ENCODE data around the gene ZC3H7A. TPM values are rescaled to one million over a fixed set of nuclear protein-coding genes. Genes with fewer than 3 reads are reported as not detected.

ZC3H7A gene
- total and polyA plus RNA-seq, 7 experiments from 2014 or later: 40.1 to 102 (median 87.1) TPM

DNA sequence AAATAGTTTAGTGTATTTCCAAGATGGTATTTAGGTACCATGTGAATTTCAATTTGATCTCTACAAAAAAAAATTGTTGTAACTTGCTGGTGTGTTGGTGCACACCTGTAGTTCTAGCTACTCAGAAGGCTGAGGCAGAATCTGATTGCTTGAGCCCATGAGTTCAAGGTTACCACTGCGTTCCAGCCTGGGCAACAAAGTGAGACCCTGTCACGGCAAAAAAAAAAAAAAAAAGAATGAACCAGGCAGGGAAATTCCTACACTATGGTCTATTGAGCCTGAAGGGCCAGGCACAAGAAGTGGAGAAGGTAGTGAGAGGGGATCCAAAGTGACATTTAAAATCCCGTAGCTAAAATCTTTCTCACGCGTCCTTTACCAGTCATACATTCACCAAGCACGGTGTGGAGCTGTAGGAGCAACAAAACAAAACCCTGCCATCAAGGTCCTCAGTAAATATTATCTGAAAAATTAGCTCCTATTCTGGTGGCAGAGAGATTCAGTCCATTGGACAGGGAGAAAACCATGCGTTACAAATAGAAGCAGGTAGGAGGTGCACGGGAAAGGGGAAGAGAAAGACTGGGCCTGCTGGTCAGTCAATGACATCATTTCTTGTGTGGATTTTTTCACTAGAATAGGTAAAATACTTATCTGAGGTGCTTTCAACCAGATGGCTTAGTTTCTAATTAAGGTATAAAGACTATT, 81.7 kb downstream of the ZC3H7A start:
- H3K9me3 ChIP-seq (ENCODE audit: control insufficient read depth in 2 of 3, low read length in 3 of 3): no peaks in the 10 kb centered on the region
- no peaks in the 10 kb centered on the region for H3K27me3 ChIP-seq (ENCODE audit: control insufficient read depth in 2 of 2, insufficient read depth in 2 of 2, low read length in 2 of 2)
- H3K27ac Mint-ChIP-seq: peak overlapping the region in 5 of 9 donors; percentile 6 to 79 (median 48)
- H3K27me3 Mint-ChIP-seq: no peaks in the 10 kb centered on the region
- peaks cover 0 to 3% of the 10 kb centered on the region in 2 donors for H3K4me1 ChIP-seq (ENCODE audit: control insufficient read depth in 2 of 2, insufficient read depth in 2 of 2, low read length in 2 of 2)
- ATAC-seq: no peak
- no peaks in the 10 kb centered on the region for H3K9me3 Mint-ChIP-seq
- no peak for DNase-seq
- peaks cover 0 to 45% (median 4%) of the 10 kb centered on the region in 3 experiments for H3K36me3 ChIP-seq (ENCODE audit: control insufficient read depth in 2 of 3, insufficient read depth in 3 of 3, low read length in 3 of 3)
- H3K4me3 Mint-ChIP-seq: no peak overlapping the region
- H3K27ac ChIP-seq (ENCODE audit: low read depth, low read length): no peak overlapping the region
- peaks cover 4 to 38% (median 22%) of the 10 kb centered on the region in 7 donors for H3K4me1 Mint-ChIP-seq
- H3K4me3 ChIP-seq (ENCODE audit: low read length): no peak overlapping the region
- H3K36me3 Mint-ChIP-seq: peaks cover 7 to 28% (median 17%) of the 10 kb centered on the region in 5 donors
- ChIA-PET POLR2A (interaction anchor here (0.6 to 1.2 kb wide), 3 partner anchors 27 to 183 kb away, joined by 3 to 5 read pairs (median 4); partner anchors contain the start of gene TXNDC11), CTCF (interaction anchor here (0.9 to 5.5 kb wide), 12 partner anchors 9 to 751 kb away, joined by 3 to 53 read pairs (median 6); partner anchors contain the start of gene TXNDC11)
- intact Hi-C loops (cut with micrococcal nuclease): loop anchor here (2.0 to 10.0 kb wide), 3 partner anchors 71 to 761 kb away; no protein-coding TSS in a partner anchor

DNA sequence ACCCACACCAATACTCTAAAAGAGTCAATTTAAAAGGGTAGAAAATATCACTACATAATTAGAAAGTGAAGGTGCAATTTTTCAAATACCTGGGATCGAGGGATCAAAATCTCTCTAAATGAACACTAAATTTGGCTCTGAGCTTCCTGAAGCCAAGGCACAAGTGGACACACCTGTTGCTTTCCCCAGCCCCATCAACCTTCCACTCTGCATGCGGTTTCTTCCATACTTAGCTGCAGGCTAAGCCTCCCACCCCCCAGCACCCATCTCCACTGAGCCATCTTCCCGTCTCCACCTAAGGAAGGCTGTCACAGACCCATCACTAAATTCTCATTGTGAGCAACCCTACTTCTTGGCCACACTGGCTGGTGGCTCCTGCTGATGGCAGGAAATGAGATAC, 84.9 kb downstream of the ZC3H7A start:
- intact Hi-C loops (cut with micrococcal nuclease): loop anchor here in 1 of 2 donors (5.0 to 10.0 kb wide), 2 partner anchors 67 to 760 kb away; no protein-coding TSS in a partner anchor
- Histone ChIP-seq H3K4me3 (ENCODE audit: low read length) (no peak overlapping the region), H3K4me1 (ENCODE audit: control insufficient read depth in 2 of 2, insufficient read depth in 2 of 2, low read length in 2 of 2) (peaks cover 0 to 3% of the 10 kb centered on the region in 2 donors), H3K27ac (ENCODE audit: low read depth, low read length) (no peak overlapping the region), H3K27me3 (ENCODE audit: control insufficient read depth in 2 of 2, insufficient read depth in 2 of 2, low read length in 2 of 2) (no peaks in the 10 kb centered on the region), H3K9me3 (ENCODE audit: control insufficient read depth in 2 of 3, low read length in 3 of 3) (no peaks in the 10 kb centered on the region), H3K36me3 (ENCODE audit: control insufficient read depth in 2 of 3, insufficient read depth in 3 of 3, low read length in 3 of 3) (peaks cover 0 to 40% (median 4%) of the 10 kb centered on the region in 3 experiments)
- Mint-ChIP-seq H3K36me3 (peaks cover 3 to 38% (median 19%) of the 10 kb centered on the region in 5 donors), H3K9me3 (no peaks in the 10 kb centered on the region), H3K4me3 (no peak overlapping the region), H3K27ac (peak overlapping the region in 3 of 9 donors; percentile 51 to 61 (median 56)), H3K27me3 (no peaks in the 10 kb centered on the region), H3K4me1 (peaks cover 0 to 18% (median 13%) of the 10 kb centered on the region in 7 donors)
- DNase-seq (no peak), ATAC-seq (no peak)
- ChIA-PET POLR2A (interaction anchor here (0.6 to 1.5 kb wide), 5 partner anchors 12 to 323 kb away, joined by 3 to 5 read pairs (median 3); no protein-coding TSS in a partner anchor), CTCF (interaction anchor here (1.1 to 5.5 kb wide), 5 partner anchors 69 to 747 kb away, joined by 3 to 53 read pairs (median 4); no protein-coding TSS in a partner anchor)

DNA sequence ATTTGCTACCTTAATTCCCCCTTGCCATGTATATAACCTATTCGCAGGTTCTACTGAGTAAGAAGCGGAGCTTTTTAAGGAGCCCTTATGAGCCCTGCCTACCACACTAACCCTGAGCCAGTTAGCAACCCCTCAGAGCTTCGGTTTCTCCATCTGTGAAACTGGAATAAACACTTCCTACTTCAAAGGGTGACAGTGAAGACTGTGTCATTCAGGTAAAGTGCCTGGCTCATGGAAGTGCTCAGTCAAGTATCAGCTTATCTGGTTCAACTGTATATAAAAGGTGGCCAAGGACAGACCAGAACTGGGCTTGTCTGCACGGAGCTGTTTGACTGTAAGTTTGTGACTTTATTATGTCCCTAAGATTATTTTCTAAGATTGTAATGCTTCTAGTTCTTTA, 85.4 kb downstream of the ZC3H7A start:
- no peak overlapping the region for H3K4me3 Mint-ChIP-seq

DNA sequence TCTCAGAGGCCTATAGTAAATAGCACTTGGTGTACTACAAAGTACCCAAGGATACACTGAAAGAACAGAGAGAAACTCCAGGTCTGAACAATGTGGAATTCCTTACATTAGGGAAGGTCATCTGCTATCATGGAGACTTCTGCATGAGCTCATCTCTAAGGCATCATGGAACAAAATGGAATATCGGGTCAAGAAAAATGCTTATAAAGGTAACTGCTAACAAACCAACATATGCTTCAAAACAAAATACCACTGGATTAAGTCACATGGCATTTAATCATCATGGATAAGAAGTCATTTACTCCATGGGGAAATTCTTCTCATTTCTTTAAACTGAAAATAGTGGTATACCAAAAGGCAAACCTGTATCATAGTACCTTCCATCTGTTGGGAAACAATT, 88.6 kb downstream of the ZC3H7A start:
- peaks cover 3 to 27% (median 15%) of the 10 kb centered on the region in 7 donors for H3K4me1 Mint-ChIP-seq
- ChIA-PET CTCF (interaction anchor here (0.6 to 1.7 kb wide), 4 partner anchors 39 to 312 kb away, joined by 3 to 7 read pairs (median 4); no protein-coding TSS in a partner anchor), POLR2A (interaction anchor here (0.6 to 0.9 kb wide), 2 partner anchors 34 to 90 kb away, joined by 3 read pairs; partner anchors contain the start of gene TXNDC11)
- Histone ChIP-seq H3K27me3 (ENCODE audit: control insufficient read depth in 2 of 2, insufficient read depth in 2 of 2, low read length in 2 of 2) (no peaks in the 10 kb centered on the region), H3K4me3 (ENCODE audit: low read length) (no peak overlapping the region), H3K4me1 (ENCODE audit: control insufficient read depth in 2 of 2, insufficient read depth in 2 of 2, low read length in 2 of 2) (no peaks in the 10 kb centered on the region), H3K27ac (ENCODE audit: low read depth, low read length) (no peak overlapping the region), H3K9me3 (ENCODE audit: control insufficient read depth in 2 of 3, low read length in 3 of 3) (no peaks in the 10 kb centered on the region), H3K36me3 (ENCODE audit: control insufficient read depth in 2 of 3, insufficient read depth in 3 of 3, low read length in 3 of 3) (peaks cover 0 to 22% (median 4%) of the 10 kb centered on the region in 3 experiments)
- ATAC-seq: no peak
- H3K27me3 Mint-ChIP-seq: no peaks in the 10 kb centered on the region
- no peaks in the 10 kb centered on the region for H3K9me3 Mint-ChIP-seq
- intact Hi-C loops (cut with micrococcal nuclease): no loop called here
- DNase-seq: no peak
- peaks cover 6 to 50% (median 23%) of the 10 kb centered on the region in 5 donors for H3K36me3 Mint-ChIP-seq
- peak overlapping the region in 1 of 9 donors; percentile 54 for H3K27ac Mint-ChIP-seq
- no peak overlapping the region for H3K4me3 Mint-ChIP-seq

More for the DNA sequence above, 85.4 kb downstream of the ZC3H7A start:
- H3K9me3 ChIP-seq (ENCODE audit: control insufficient read depth in 2 of 3, low read length in 3 of 3): no peaks in the 10 kb centered on the region
- H3K27ac ChIP-seq (ENCODE audit: low read depth, low read length): no peak overlapping the region
- H3K4me3 ChIP-seq (ENCODE audit: low read length): no peak overlapping the region
- H3K9me3 Mint-ChIP-seq: no peaks in the 10 kb centered on the region
- H3K27me3 Mint-ChIP-seq: no peaks in the 10 kb centered on the region
- intact Hi-C loops (cut with micrococcal nuclease): loop anchor here in 1 of 2 donors (5.0 to 10.0 kb wide), 2 partner anchors 67 to 759 kb away; no protein-coding TSS in a partner anchor
- POLR2A ChIA-PET: interaction anchor here (0.6 to 1.5 kb wide), 3 partner anchors 11 to 323 kb away, joined by 3 to 5 read pairs (median 3); no protein-coding TSS in a partner anchor
- ATAC-seq (no peak), DNase-seq (no peak)
- H3K36me3 ChIP-seq (ENCODE audit: control insufficient read depth in 2 of 3, insufficient read depth in 3 of 3, low read length in 3 of 3): peaks cover 0 to 40% (median 4%) of the 10 kb centered on the region in 3 experiments
- no peaks in the 10 kb centered on the region for H3K27me3 ChIP-seq (ENCODE audit: control insufficient read depth in 2 of 2, insufficient read depth in 2 of 2, low read length in 2 of 2)
- peaks cover 3 to 36% (median 19%) of the 10 kb centered on the region in 5 donors for H3K36me3 Mint-ChIP-seq
- H3K27ac Mint-ChIP-seq: no peak overlapping the region
- CTCF ChIA-PET: interaction anchor here (1.2 to 5.5 kb wide), 4 partner anchors 68 to 305 kb away, joined by 3 to 53 read pairs (median 5); no protein-coding TSS in a partner anchor
- H3K4me1 Mint-ChIP-seq: peaks cover 1 to 16% (median 11%) of the 10 kb centered on the region in 7 donors
- peaks cover 0 to 3% of the 10 kb centered on the region in 2 donors for H3K4me1 ChIP-seq (ENCODE audit: control insufficient read depth in 2 of 2, insufficient read depth in 2 of 2, low read length in 2 of 2)

DNA sequence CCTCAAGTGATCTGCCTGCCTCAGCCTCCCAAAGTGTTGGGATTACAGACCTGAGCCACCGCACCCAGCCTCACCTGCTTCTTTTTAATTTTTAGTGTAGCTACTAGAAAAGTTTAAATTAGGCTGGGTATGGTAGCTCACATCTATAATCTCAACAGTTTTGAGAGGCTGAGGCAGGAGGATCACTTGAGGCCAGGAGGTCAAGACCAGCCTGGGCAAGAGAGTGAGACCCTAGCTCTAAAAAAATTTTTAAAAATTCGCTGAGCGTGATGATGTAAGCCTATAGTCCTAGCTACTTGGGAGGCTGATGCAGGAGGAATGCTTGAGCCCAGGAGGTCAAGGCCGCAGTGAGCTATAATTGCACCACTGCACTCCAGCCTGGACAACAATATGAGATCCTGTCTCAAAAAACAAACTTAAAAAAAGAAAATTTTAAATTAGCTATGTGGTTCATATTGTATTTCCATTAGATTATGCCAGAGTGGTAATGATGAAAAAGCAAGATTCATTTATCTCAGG, 89.3 kb downstream of the ZC3H7A start:
- H3K27me3 Mint-ChIP-seq: no peaks in the 10 kb centered on the region
- H3K4me1 Mint-ChIP-seq: peaks cover 8 to 34% (median 21%) of the 10 kb centered on the region in 7 donors
- ATAC-seq (no peak), DNase-seq (no peak)
- no peaks in the 10 kb centered on the region for H3K4me1 ChIP-seq (ENCODE audit: control insufficient read depth in 2 of 2, insufficient read depth in 2 of 2, low read length in 2 of 2)
- H3K9me3 ChIP-seq (ENCODE audit: control insufficient read depth in 2 of 3, low read length in 3 of 3): no peaks in the 10 kb centered on the region
- ChIA-PET CTCF (interaction anchor here (0.6 to 1.7 kb wide), 3 partner anchors 70 to 311 kb away, joined by 3 to 7 read pairs (median 6); no protein-coding TSS in a partner anchor), POLR2A (interaction anchor here (0.9 kb wide), 1 partner anchor 35 kb away, joined by 3 read pairs; the partner anchor contains the start of gene TXNDC11)
- no peak overlapping the region for H3K4me3 ChIP-seq (ENCODE audit: low read length)
- peaks cover 0 to 23% (median 4%) of the 10 kb centered on the region in 3 experiments for H3K36me3 ChIP-seq (ENCODE audit: control insufficient read depth in 2 of 3, insufficient read depth in 3 of 3, low read length in 3 of 3)
- H3K4me3 Mint-ChIP-seq: no peak overlapping the region
- no peaks in the 10 kb centered on the region for H3K27me3 ChIP-seq (ENCODE audit: control insufficient read depth in 2 of 2, insufficient read depth in 2 of 2, low read length in 2 of 2)
- H3K27ac Mint-ChIP-seq: peak overlapping the region in 1 of 9 donors; percentile 54
- H3K36me3 Mint-ChIP-seq: peaks cover 6 to 57% (median 26%) of the 10 kb centered on the region in 5 donors
- H3K9me3 Mint-ChIP-seq: no peaks in the 10 kb centered on the region
- intact Hi-C loops (cut with micrococcal nuclease): no loop called here
- H3K27ac ChIP-seq (ENCODE audit: low read depth, low read length): no peak overlapping the region

- ATAC-seq (no peak), DNase-seq (no peak)
- peaks cover 6 to 52% (median 20%) of the 10 kb centered on the region in 5 donors for H3K36me3 Mint-ChIP-seq
- H3K27ac Mint-ChIP-seq: peak overlapping the region in 1 of 9 donors; percentile 38
- no peak overlapping the region for H3K4me3 Mint-ChIP-seq
- intact Hi-C loops (cut with micrococcal nuclease): no loop called here
- POLR2A ChIA-PET: interaction anchor here (0.7 kb wide), 1 partner anchor 151 kb away, joined by 3 read pairs; no protein-coding TSS in a partner anchor
- no peak overlapping the region for H3K4me3 ChIP-seq (ENCODE audit: low read length)
- H3K4me1 ChIP-seq (ENCODE audit: control insufficient read depth in 2 of 2, insufficient read depth in 2 of 2, low read length in 2 of 2): no peaks in the 10 kb centered on the region
- no peaks in the 10 kb centered on the region for H3K9me3 ChIP-seq (ENCODE audit: control insufficient read depth in 2 of 3, low read length in 3 of 3)
- H3K36me3 ChIP-seq (ENCODE audit: control insufficient read depth in 2 of 3, insufficient read depth in 3 of 3, low read length in 3 of 3): peaks cover 0 to 17% (median 4%) of the 10 kb centered on the region in 3 experiments
- H3K4me1 Mint-ChIP-seq: peaks cover 6 to 35% (median 21%) of the 10 kb centered on the region in 7 donors
- H3K9me3 Mint-ChIP-seq: no peaks in the 10 kb centered on the region
- no peaks in the 10 kb centered on the region for H3K27me3 Mint-ChIP-seq
- no peaks in the 10 kb centered on the region for H3K27me3 ChIP-seq (ENCODE audit: control insufficient read depth in 2 of 2, insufficient read depth in 2 of 2, low read length in 2 of 2)
- no peak overlapping the region for H3K27ac ChIP-seq (ENCODE audit: low read depth, low read length)
- CTCF ChIA-PET: no interaction called here
Measured at GRCh38 chr16:11706180-11706742, 90.8 kb downstream of the ZC3H7A start.

Measured in naive thymus-derived CD4-positive, alpha-beta T cell (primary cell).